HAP-1 (cell line): Measurements from ENCODE around the gene RPL26.
"Not testable (repeated sequence)": the region's sequence is repeated elsewhere in the genome, so short reads cannot be mapped to it uniquely, and the experiment has no call there.

Source experiments
- DNase-seq, 2 experiments: peaks; one replicate each; pipeline ENCODE4 v3.0.0-alpha.2; 2016 to 2020; ENCODE audit warnings: low spot score in 2 of 2
- H3K27me3 ChIP-seq: fragments of 250-450 bp; sonication (Bioruptor Pico); 2 replicates; pipeline ENCODE4 v1.5.1; 2020; ENCODE audit warnings: low read depth, mild to moderate bottlenecking, moderate library complexity
- H3K36me3 ChIP-seq: fragments of 250-450 bp; sonication (Bioruptor Pico); replicated peaks from 2 replicates; pipeline ENCODE4 v1.5.1; 2020; ENCODE audit warnings: mild to moderate bottlenecking
- H3K4me1 ChIP-seq: fragments of 250-450 bp; sonication (Bioruptor Pico); 2 replicates; pipeline ENCODE4 v1.5.1; 2020; ENCODE audit warnings: mild to moderate bottlenecking
- H3K4me3 ChIP-seq: fragments of 250-450 bp; sonication (Bioruptor Pico); 2 replicates; pipeline ENCODE4 v1.5.1; 2020; ENCODE audit warnings: mild to moderate bottlenecking, moderate library complexity
- H3K9me3 ChIP-seq: fragments of 250-450 bp; sonication (Bioruptor Pico); 2 replicates; pipeline ENCODE4 v1.5.1; 2020; ENCODE audit warnings: mild to moderate bottlenecking, moderate library complexity
- in situ Hi-C: fragments of 300-500 bp; cut with MboI; formaldehyde crosslinking; loops from 3 replicates; pipeline ENCODE4 v1.14.3; 2020; ENCODE audit warnings: low sequenced_read_pairs, inconsistent platforms, mixed read lengths

Gene RPL26

DNA sequence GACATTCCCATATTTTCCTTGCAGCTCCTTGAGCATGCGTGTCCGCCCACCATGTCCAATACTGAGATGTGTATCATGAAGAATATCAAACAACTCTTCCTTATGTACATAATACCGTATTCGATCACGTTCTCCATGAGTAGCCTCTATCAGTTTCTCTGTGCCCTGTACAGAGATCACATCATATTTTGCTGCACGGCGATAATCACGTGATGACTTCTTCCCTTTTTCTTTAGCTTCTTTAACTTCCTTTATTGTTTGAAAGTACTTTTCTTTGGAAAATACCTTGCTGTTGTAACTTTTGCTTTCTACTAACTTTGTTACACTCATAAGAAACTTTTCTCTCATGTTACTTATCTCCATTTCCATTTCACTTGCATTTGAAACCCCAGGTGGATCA is 13.0 kb downstream of the RPL26 start:
- Histone ChIP-seq H3K27me3 (no peaks in the 10 kb centered on the region), H3K4me1 (no peaks in the 10 kb centered on the region), H3K9me3 (no peaks in the 10 kb centered on the region), H3K36me3 (peaks cover 19% of the 10 kb centered on the region), H3K4me3 (no peak overlapping the region)
- no peak for DNase-seq
- in situ Hi-C loops: no loop called here

DNA sequence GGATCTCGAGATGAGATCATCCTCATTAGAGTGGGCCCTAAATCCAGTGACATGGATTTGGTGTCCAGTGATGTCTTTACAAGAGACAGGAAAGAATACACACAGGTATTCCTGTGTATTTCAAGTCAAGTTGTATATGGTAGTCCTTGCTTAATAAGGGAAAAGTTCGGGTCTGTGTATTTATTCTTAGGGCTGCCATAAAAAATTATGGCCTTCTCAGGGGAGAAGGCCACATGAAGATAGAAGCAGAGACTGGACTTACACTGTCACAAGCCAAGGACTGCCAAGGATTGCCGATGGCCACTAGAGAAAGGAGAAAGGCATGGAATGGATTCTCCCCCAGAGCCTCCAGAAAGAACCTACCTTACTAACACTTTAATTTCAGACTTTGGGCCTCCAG is 14.8 kb downstream of the RPL26 start:
- H3K27me3 ChIP-seq: no peaks in the 10 kb centered on the region
- in situ Hi-C loops: no loop called here
- DNase-seq: no peak
- H3K36me3 ChIP-seq: peaks cover 19% of the 10 kb centered on the region
- H3K4me3 ChIP-seq: no peak overlapping the region
- no peaks in the 10 kb centered on the region for H3K4me1 ChIP-seq
- no peaks in the 10 kb centered on the region for H3K9me3 ChIP-seq

DNA sequence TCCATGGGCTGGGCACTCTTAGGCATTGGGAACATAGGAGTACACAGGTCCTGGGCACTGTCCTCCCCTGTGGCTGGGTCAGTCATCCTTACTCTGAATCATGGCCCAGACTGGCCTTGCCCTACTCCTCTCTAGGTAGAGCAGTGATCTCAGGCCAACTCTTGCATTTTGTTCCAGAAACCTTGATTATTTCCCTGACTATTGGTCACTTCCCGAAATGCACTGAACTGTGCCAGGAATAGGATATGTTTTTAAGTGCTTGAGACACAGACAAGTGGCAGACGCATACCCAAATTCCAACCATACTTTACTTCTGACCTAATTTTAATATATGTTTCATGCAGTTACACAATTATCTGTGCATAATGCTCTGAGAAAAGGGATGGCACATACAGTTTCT is 16.8 kb downstream of the RPL26 start:
- no peaks in the 10 kb centered on the region for H3K27me3 ChIP-seq
- H3K9me3 ChIP-seq: no peaks in the 10 kb centered on the region
- H3K36me3 ChIP-seq: peaks cover 19% of the 10 kb centered on the region
- in situ Hi-C loops: no loop called here
- no peaks in the 10 kb centered on the region for H3K4me1 ChIP-seq
- H3K4me3 ChIP-seq: no peak overlapping the region
- DNase-seq: no peak

DNA sequence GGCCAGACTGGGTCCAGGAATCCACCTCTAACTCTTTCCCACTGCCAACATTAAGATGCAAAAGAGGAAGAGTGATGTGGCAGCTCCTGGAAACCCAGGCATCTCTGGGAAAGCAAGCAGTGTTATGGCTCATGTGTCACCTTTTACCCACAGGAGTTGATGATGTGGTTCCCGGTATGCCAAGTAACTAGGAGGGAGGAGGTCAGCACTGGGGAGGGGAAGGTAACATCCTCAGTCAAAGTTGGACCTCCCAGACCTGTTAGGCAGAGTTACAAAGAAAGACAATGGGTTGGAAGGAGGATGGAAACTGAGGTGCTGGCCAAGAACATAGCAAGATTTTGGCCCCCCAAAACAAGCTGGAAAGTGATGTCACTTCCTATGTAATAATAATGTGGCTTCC is 17.9 kb downstream of the RPL26 start:
- no peak for DNase-seq
- in situ Hi-C loops: no loop called here

DNA sequence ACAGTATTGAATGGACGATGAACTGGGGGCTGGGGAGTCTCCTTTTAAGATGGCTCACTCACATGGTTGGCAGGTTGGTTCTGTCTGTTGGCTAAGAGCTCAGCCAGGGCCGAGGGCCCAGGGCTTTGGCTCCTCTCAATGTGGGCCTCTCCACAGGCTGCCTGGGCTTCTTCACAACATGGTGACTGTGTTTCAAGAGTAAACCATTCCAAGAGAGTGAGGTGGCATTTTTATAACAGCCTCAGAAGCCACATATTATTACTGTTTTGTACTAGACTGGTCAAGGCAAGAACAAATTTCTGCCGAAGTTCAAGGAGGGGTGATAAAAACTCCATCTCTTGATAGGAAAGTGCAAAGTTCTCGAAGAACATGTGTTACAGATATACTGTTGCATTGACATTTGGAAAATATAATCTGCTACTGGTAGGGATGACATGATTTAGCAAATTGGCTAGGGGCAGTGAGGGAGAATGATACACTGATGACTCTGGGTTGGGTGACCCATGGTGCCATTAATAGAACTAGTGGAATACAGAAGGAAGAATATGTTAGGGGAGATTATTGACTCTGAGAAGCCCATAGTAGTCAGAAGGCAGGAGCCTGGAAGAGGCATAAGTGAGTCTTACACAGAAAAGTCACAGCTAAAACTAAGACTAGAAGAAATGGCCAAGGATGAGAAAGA is 20.2 kb downstream of the RPL26 start:
- H3K4me1 ChIP-seq: peaks cover 10% of the 10 kb centered on the region
- H3K9me3 ChIP-seq: no peaks in the 10 kb centered on the region
- H3K36me3 ChIP-seq: no peaks in the 10 kb centered on the region
- DNase-seq: no peak
- no peak overlapping the region for H3K4me3 ChIP-seq
- H3K27me3 ChIP-seq: no peaks in the 10 kb centered on the region
- in situ Hi-C loops: no loop called here

More for the DNA sequence above, 17.9 kb downstream of the RPL26 start:
- Histone ChIP-seq H3K4me1 (peaks cover 10% of the 10 kb centered on the region), H3K9me3 (no peaks in the 10 kb centered on the region), H3K4me3 (no peak overlapping the region), H3K27me3 (no peaks in the 10 kb centered on the region), H3K36me3 (peaks cover 15% of the 10 kb centered on the region)

DNA sequence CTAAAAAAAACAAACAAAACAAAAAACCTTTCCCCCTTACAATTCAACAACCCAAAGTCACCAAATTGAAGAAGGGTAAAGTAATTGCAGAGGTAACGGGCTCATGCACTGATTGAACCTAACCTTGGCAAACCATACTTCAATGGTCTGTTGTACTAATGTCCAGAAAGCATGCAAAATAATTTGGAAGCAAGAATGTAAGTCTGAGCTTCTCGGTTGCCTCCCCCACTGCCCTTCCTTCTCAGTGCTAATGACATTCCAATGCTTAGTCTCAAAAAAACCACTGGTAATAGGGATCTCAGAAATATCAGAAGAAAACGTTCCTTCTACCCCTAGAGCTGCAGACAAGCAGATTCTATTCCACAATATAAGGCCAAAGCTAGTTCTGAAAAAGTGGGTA is 22.2 kb downstream of the RPL26 start:
- Histone ChIP-seq H3K36me3 (no peaks in the 10 kb centered on the region), H3K27me3 (no peaks in the 10 kb centered on the region), H3K4me1 (peaks cover 10% of the 10 kb centered on the region), H3K4me3 (no peak overlapping the region), H3K9me3 (no peaks in the 10 kb centered on the region)
- no peak for DNase-seq
- in situ Hi-C loops: no loop called here

DNA sequence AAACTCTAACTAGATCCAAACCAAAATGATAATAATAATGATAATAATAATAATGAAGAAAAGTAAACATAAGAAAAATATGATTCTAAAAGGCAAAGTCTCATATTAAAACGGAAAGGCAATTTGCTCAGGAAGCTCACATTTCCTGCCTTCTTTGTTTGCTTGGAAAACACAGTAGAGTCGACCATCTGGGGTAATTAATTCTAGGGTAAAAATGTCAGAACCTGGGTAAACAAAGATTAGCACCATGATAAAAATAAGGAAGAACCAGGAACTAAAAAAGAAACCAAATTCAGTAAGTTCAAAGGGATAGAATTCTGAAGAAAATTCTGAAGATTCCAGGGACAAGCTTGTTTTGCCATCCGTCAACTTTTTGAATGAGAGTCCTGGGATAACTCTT is 22.7 kb downstream of the RPL26 start:
- DNase-seq: no peak
- in situ Hi-C loops: no loop called here
- H3K4me3 ChIP-seq: no peak overlapping the region
- no peaks in the 10 kb centered on the region for H3K36me3 ChIP-seq
- no peaks in the 10 kb centered on the region for H3K9me3 ChIP-seq
- peaks cover 15% of the 10 kb centered on the region for H3K4me1 ChIP-seq
- H3K27me3 ChIP-seq: no peaks in the 10 kb centered on the region

DNA sequence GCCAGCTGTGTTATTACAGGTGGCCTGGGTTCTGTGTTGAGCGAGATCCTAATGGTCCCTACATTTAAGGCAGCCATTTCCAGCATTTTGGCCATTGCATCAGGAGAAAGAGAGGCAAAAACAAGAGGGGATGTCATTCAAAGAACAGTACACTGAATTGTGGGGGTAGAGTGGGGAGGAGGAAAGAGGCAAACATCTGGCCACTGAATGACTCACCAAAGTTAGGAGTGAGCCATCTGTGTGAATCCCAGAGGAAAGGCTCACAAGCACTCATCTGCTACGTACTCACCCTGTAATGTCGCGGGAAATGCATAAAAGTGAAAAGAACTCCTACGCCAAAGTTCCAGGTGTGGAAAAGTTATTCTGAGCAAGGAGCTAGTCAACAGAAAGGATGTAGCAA is 23.2 kb downstream of the RPL26 start:
- peaks cover 20% of the 10 kb centered on the region for H3K4me1 ChIP-seq
- H3K36me3 ChIP-seq: no peaks in the 10 kb centered on the region
- DNase-seq: no peak
- H3K4me3 ChIP-seq: no peak overlapping the region
- no peaks in the 10 kb centered on the region for H3K9me3 ChIP-seq
- H3K27me3 ChIP-seq: no peaks in the 10 kb centered on the region
- in situ Hi-C loops: no loop called here

DNA sequence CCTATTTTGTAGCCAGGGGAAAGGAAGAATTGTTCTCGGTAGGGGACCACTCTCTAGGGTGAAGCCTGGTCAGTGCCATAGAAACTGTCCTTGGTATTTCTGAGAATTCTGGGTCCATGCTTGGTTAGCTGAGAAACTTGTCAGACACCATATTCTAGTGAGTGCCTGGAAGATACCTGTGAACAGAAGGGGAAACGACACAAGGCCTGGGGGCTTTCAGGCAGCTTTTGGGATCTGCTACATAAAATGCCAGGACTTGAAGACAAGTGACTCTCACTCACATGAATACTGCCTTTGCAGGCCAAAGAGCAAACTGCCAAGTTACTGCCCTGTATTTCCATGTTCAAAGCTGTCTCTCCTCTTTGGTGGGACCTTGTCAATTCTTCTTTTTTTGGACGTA is 25.1 kb downstream of the RPL26 start:
- H3K4me1 ChIP-seq: peaks cover 34% of the 10 kb centered on the region
- H3K9me3 ChIP-seq: no peaks in the 10 kb centered on the region
- no peak for DNase-seq
- in situ Hi-C loops: no loop called here
- H3K27me3 ChIP-seq: no peaks in the 10 kb centered on the region
- H3K36me3 ChIP-seq: no peaks in the 10 kb centered on the region
- H3K4me3 ChIP-seq: no peak overlapping the region

DNA sequence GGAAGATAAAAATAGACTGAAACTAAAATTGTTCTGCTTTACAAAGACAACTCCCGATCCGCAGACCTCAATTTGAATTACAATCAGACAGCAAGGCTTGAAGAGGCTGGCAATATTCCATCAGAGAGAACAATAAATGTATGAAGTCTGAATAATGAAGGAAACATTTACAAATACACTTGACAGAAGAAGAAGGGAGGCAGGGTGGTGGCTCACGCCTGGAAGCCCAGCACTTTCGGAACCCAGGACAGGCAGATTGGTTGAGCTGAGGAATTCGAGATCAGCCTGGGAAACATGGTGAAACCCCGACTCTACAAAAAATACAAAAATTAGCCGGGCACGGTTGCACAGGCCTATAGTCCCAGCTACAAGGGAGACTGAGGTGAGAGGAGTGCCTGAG is 28.8 kb downstream of the RPL26 start:
- peak; percentile 81 to 98 for DNase-seq
- Histone ChIP-seq H3K36me3 (no peaks in the 10 kb centered on the region), H3K9me3 (no peaks in the 10 kb centered on the region), H3K27me3 (no peaks in the 10 kb centered on the region), H3K4me3 (no peak overlapping the region; the same call in 1 of the 2 replicates), H3K4me1 (peaks cover 29% of the 10 kb centered on the region)
- in situ Hi-C loops: no loop called here

DNA sequence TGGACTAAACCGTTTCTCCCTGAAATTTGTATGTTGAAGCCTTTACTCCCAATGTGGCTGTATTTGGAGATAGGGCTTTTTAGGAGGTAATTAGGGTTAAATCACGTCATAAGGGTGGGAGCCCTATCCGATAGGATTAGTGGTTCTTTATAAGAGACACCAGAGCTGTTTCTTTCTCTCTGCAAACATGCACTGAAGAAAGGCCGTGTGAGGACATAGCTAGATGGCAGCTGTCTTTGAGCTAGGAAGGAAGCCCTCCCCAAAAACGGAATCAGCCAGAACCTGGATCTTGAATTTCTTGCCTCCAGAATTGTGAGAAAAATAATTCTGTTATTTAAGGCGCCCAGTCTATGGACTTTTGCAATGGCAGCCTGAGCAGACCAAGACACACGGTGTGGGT is 29.3 kb downstream of the RPL26 start:
- Histone ChIP-seq H3K4me3 (no peak overlapping the region), H3K36me3 (no peaks in the 10 kb centered on the region), H3K27me3 (no peaks in the 10 kb centered on the region), H3K4me1 (peaks cover 29% of the 10 kb centered on the region), H3K9me3 (no peaks in the 10 kb centered on the region)
- DNase-seq: peak; percentile 58 to 73
- in situ Hi-C loops: no loop called here

DNA sequence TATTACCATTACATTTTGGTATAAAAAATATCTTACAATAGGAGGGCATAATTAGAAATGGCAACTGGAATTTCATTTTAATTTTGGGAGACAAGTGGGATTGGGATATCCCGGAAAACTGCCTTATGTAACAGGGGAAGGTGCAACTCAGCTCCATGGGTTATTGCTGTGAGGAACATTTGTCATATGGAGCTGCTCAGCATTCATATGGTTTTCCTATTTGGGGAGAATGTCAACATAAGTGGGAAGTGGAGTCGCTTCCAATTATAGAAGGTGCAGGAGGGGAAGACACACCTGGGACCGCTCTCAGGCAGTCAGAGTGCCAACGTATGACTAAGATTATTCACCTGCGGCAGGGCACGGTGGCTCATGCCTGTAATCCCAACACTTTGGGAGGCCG is 32.7 kb downstream of the RPL26 start:
- Histone ChIP-seq H3K36me3 (no peaks in the 10 kb centered on the region), H3K9me3 (no peaks in the 10 kb centered on the region), H3K4me1 (peaks cover 25% of the 10 kb centered on the region), H3K27me3 (no peaks in the 10 kb centered on the region), H3K4me3 (no peak overlapping the region)
- no peak for DNase-seq
- in situ Hi-C loops: no loop called here

DNA sequence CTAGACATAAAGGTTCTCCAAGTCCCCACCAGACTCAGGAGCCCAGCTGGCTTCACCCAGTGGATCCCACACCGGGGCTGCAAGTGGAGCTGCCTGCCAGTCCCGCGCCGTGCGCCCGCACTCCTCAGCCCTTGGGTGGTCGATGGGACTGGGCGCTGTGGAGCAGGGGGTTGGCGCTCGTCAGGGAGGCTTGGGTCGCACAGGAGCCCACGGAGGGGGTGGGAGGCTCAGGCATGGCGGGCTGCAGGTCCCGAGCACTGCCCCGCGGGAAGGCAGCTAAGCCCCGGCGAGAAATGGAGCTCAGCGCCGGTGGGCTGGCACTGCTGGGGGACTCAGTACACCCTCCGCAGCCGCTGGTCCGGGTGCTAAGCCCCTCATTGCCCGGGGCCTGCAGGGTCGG is 36.0 kb downstream of the RPL26 start:
- H3K4me3 ChIP-seq, DNase-seq, H3K36me3 ChIP-seq, H3K4me1 ChIP-seq, in situ Hi-C loops, H3K27me3 ChIP-seq, H3K9me3 ChIP-seq: not testable (repeated sequence)

DNA sequence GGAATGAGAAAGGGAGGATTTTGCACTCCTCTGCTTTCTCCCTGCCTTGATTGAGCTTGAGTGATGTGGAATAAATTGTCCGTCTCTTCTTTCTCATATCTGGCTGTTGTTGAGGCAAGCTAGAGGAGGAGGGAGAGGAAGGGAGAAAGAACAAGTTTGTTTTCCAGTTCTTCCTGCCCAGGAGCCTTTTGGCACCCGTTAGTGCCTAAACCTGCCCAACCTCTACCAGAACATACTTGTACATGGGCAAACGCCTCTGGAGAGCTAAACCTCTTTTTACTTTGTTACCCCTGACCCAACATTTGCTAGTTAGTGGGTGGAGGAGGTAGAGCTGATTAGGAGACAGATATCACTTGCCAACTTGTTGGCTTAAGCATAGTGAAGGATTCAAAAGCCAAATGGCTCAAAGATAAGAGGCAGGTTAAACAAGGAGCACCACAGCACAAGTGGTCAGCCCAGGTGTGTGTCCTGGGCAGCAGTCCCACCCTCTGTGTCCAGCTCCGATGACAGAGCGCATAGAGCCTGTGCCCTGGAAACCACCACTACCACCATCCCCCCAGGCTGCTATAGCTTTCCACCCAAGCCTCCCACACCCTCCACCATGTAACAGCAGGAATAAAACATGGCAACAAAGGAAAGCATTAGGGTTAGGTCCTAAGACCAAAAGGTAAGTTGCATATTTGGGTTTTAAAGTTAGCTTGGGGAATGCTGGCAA is 36.9 kb downstream of the RPL26 start:
- Histone ChIP-seq H3K27me3 (no peaks in the 10 kb centered on the region), H3K4me1 (peaks cover 3% of the 10 kb centered on the region; the same call in 1 of the 2 replicates), H3K36me3 (no peaks in the 10 kb centered on the region), H3K9me3 (no peaks in the 10 kb centered on the region), H3K4me3 (no peak overlapping the region)
- in situ Hi-C loops: no loop called here
- no peak for DNase-seq
